GM13977 (cell line): Measurements from ENCODE around the gene CTBP2.

Source experiments
- DNase-seq: peaks from one replicate; pipeline ENCODE4 v3.0.0; 2012; ENCODE audit warnings: low spot score
- CTCF ChIP-seq: IDR thresholded peaks from 2 replicates; pipeline ENCODE4 v1.5.1; 2012; ENCODE audit warnings: mild to moderate bottlenecking, control low read depth; ENCODE audit not compliant: insufficient read depth; ENCODE audit errors: extremely low read depth, missing control alignments
- in situ Hi-C: fragments of 300-500 bp; cut with MboI; formaldehyde crosslinking; loops from one replicate; pipeline ENCODE4 v1.12.0; 2022; ENCODE audit warnings: low sequenced_read_pairs, low pct_unique_long_range_greater_than_20kb, mixed read lengths, inconsistent platforms; ENCODE audit not compliant: unreplicated experiment

The CTBP2 gene

GRCh38 chr10:124971276-124971675, 189.1 kb downstream of the CTBP2 start:
- TF ChIP-seq CTCF = no peak
- in situ Hi-C loops = no loop called here
- no peak for DNase-seq

DNA sequence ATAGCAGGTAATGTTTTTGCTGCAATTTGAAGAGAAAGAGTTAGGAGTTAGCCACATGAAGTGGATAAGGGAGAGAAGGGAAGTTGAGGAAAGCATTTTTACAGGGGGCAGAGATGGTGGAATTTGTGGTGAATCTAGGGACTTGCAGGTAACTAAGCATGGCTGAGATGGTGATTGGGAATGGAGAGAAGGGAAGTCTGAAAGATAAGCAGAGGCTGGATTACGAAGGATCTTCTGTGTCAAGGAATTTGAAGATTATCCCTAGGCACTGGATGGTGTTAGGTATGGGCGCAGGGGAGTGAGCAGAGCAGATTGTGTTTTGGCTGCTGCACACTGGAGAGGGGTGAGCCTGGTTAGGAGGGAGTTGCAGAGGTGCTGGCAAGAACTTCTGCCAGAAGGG, 193.1 kb downstream of the CTBP2 start:
- in situ Hi-C loops = no loop called here
- no peak for DNase-seq
- no peak for TF ChIP-seq CTCF

GRCh38 chr10:124966008-124966407, 194.4 kb downstream of the CTBP2 start:
- DNase-seq = no peak
- in situ Hi-C loops = no loop called here
- no peak for TF ChIP-seq CTCF

- no peak for TF ChIP-seq CTCF
- in situ Hi-C loops = no loop called here
- no peak for DNase-seq
Observed at GRCh38 chr10:124963866-124964720, 196.3 kb downstream of the CTBP2 start.

DNA sequence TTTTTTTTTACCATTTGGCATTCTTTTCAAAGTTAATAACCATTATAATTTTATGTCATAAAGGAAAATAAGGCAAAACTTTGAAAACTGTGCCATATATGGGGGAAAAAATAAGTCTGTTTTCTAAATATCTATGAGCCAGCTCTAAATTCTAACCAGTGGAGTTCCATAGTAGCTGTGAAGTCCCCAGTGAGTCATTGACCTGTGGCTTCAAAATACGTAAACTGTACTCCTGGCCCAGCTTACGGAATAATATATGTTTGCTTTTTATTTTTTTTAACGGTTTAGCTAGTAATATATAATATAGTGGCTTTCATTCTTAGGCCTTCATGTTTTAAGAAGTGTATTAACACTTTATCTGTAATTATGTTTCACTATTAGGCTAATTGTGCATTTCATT, 197.9 kb downstream of the CTBP2 start:
- in situ Hi-C loops = no loop called here
- DNase-seq = no peak
- no peak for TF ChIP-seq CTCF

- no peak for DNase-seq
- no peak for TF ChIP-seq CTCF
- in situ Hi-C loops = no loop called here
Observed at GRCh38 chr10:124961248-124961570, 199.2 kb downstream of the CTBP2 start.

- DNase-seq = no peak
- in situ Hi-C loops = no loop called here
- TF ChIP-seq CTCF = no peak
Observed at GRCh38 chr10:124959564-124959963, 200.8 kb downstream of the CTBP2 start.
